SU-DHL-6 (cell line): ENCODE measurements around the gene DQX1.
"Not testable (repeated sequence)": the region's sequence is repeated elsewhere in the genome, so short reads cannot be mapped to it uniquely, and the experiment has no call there.

Experiments used
- H2AFZ ChIP-seq: fragments of 200-600 bp; sonication (generic); 2 replicates; pipeline ENCODE4 v1.6.1; 2014; ENCODE audit warnings: low read depth, mild to moderate bottlenecking, moderate library complexity, mixed read lengths, antibody characterized with exemption, low read length; ENCODE audit not compliant: severe bottlenecking
- H3F3A ChIP-seq: fragments of 200-600 bp; shearing (Covaris generic); 2 replicates; pipeline ENCODE4 v1.6.0; 2016; ENCODE audit warnings: antibody characterized with exemption, mild to moderate bottlenecking; ENCODE audit not compliant: insufficient read depth
- H3K27ac ChIP-seq: fragments of 200-600 bp; sonication (generic); 2 replicates; pipeline ENCODE4 v1.5.1; 2016; ENCODE audit warnings: low read depth, mild to moderate bottlenecking, low read length, moderate library complexity, mixed read lengths
- H3K27me3 ChIP-seq: fragments of 200-600 bp; sonication (generic), shearing (Covaris generic); 2 replicates; pipeline ENCODE4 v1.6.0; 2014; ENCODE audit warnings: mild to moderate bottlenecking, low read length
- H3K36me3 ChIP-seq: fragments of 200-600 bp; sonication (generic); 2 replicates; pipeline ENCODE4 v1.6.1; 2014; ENCODE audit warnings: mild to moderate bottlenecking, low read length, mixed read lengths
- H3K4me2 ChIP-seq: fragments of 300-600, 200-600 bp; shearing (Covaris generic), sonication (generic); 2 replicates; pipeline ENCODE4 v1.6.0; 2014; ENCODE audit warnings: low read length, low read depth, mild to moderate bottlenecking; ENCODE audit not compliant: poor library complexity, severe bottlenecking
- H3K4me3 ChIP-seq: fragments of 200-600 bp; sonication (generic); 2 replicates; pipeline ENCODE4 v1.5.1; 2014; ENCODE audit warnings: antibody characterized with exemption, low read length, mild to moderate bottlenecking, mixed read lengths; ENCODE audit not compliant: insufficient read depth, poor library complexity, severe bottlenecking
- H3K79me2 ChIP-seq: fragments of 200-600 bp; sonication (generic); 2 replicates; pipeline ENCODE4 v1.6.1; 2014; ENCODE audit warnings: mild to moderate bottlenecking, low read length, moderate library complexity; ENCODE audit not compliant: insufficient read depth
- H3K9ac ChIP-seq: fragments of 200-600 bp; sonication (generic); 2 replicates; pipeline ENCODE4 v1.7.0; 2014; ENCODE audit warnings: mild to moderate bottlenecking, low read length
- H3K9me2 ChIP-seq: fragments of 200-600 bp; sonication (generic); replicated peaks from 2 replicates; pipeline ENCODE4 v1.6.1; 2014; ENCODE audit warnings: low read length; ENCODE audit not compliant: insufficient read depth
- H3K9me3 ChIP-seq: fragments of 200-600 bp; sonication (generic); 2 replicates; pipeline ENCODE4 v1.6.1; 2014; ENCODE audit warnings: low read length, mixed read lengths; ENCODE audit not compliant: insufficient read depth
- H4K20me1 ChIP-seq: fragments of 200-600 bp; sonication (generic); 2 replicates; pipeline ENCODE4 v1.6.1; 2014; ENCODE audit warnings: low read depth, mild to moderate bottlenecking, antibody characterized with exemption, low read length, moderate library complexity, mixed read lengths
- EZH2phosphoT487 ChIP-seq: fragments of 200-600 bp; sonication (generic), shearing (Covaris generic); conservative IDR thresholded peaks from 2 replicates; pipeline ENCODE4 v1.6.1; 2018; ENCODE audit warnings: mild to moderate bottlenecking, antibody characterized with exemption, low read length, moderate library complexity, mixed read lengths
- TF ChIP-seq, protein P1 (sequence below): fragments of 200-600 bp; sonication (generic); IDR thresholded peaks from one replicate; pipeline ENCODE4 v1.5.1; 2017; ENCODE audit warnings: antibody characterized with exemption, mild to moderate bottlenecking, low read length, moderate library complexity; ENCODE audit not compliant: insufficient read depth, poor library complexity, severe bottlenecking

Gene DQX1

DNA sequence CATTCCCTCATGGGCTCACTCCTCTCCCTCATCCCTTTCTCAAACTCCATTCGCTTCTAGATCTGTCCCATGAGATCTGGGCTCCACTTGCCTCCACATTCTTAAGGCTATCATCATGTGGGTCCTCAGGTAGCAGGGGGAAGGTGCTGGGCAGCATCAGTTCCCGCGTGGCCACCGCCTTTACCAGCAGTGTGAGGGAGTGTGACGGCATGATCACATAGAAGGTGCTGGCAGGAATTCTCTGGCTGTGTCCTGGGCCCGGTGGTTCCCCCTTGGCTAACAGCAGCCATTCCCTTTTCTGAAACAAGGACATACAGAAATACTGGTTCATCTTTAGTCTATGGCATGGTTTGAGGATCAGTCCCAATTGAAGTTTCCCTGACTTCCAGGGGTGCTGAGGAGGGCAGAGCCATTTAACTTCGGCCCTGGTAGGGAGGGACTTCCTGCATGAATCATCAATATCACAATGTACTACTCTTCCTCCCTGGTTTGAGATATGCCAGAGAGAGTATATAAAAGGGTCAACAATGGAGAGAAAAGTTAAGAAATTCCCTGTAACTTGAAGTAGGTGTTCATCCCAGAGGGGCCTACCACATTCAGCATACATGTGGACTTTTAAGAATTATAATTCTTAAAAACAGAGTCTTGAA lies 36.2 kb upstream of the DQX1 start:
- Histone ChIP-seq H3K4me3 (no peak overlapping the region), H3K79me2 (no peaks in the 10 kb centered on the region), H3K36me3 (no peaks in the 10 kb centered on the region), H3F3A (no peaks in the 10 kb centered on the region), H3K9ac (no peak overlapping the region), H4K20me1 (no peaks in the 10 kb centered on the region), H2AFZ (no peak overlapping the region), H3K9me2 (no peaks in the 10 kb centered on the region), H3K4me2 (no peak overlapping the region), H3K27ac (no peak overlapping the region), H3K9me3 (no peaks in the 10 kb centered on the region), H3K27me3 (no peaks in the 10 kb centered on the region)
- no peak for TF ChIP-seq EZH2phosphoT487
- TF ChIP-seq, protein P1, sequence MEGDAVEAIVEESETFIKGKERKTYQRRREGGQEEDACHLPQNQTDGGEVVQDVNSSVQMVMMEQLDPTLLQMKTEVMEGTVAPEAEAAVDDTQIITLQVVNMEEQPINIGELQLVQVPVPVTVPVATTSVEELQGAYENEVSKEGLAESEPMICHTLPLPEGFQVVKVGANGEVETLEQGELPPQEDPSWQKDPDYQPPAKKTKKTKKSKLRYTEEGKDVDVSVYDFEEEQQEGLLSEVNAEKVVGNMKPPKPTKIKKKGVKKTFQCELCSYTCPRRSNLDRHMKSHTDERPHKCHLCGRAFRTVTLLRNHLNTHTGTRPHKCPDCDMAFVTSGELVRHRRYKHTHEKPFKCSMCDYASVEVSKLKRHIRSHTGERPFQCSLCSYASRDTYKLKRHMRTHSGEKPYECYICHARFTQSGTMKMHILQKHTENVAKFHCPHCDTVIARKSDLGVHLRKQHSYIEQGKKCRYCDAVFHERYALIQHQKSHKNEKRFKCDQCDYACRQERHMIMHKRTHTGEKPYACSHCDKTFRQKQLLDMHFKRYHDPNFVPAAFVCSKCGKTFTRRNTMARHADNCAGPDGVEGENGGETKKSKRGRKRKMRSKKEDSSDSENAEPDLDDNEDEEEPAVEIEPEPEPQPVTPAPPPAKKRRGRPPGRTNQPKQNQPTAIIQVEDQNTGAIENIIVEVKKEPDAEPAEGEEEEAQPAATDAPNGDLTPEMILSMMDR, result no peak

- H3K9me3 ChIP-seq, H3K4me3 ChIP-seq, H3K27me3 ChIP-seq, H3K4me2 ChIP-seq, H3K27ac ChIP-seq, H3K9ac ChIP-seq, H4K20me1 ChIP-seq, H2AFZ ChIP-seq, H3K36me3 ChIP-seq, H3F3A ChIP-seq, H3K79me2 ChIP-seq, H3K9me2 ChIP-seq: not testable (repeated sequence)
Measured at GRCh38 chr2:74561022-74561421, 35.0 kb upstream of the DQX1 start.

DNA sequence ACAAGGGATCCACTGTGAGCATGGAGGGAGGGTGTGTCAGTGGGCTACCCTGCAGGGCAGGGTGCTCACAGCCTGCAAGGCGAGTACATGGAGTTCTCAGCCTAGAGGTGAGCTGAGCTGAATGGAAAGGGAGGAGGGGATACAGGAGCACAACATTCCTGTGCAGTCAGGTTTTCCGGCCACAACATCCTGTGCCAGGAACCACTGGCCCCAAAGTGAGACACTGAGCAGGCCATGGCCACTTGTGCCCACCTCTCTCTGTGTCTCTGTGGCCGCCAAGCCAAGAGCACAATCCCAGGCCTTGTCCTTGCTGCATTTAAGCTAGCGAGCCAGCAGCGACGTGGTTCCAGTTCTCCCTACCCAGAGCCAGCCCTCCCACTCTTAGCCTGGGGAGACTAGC lies 34.6 kb upstream of the DQX1 start:
- Histone ChIP-seq H2AFZ (no peak overlapping the region), H3K9me2 (no peaks in the 10 kb centered on the region), H3K27me3 (no peaks in the 10 kb centered on the region)

DNA sequence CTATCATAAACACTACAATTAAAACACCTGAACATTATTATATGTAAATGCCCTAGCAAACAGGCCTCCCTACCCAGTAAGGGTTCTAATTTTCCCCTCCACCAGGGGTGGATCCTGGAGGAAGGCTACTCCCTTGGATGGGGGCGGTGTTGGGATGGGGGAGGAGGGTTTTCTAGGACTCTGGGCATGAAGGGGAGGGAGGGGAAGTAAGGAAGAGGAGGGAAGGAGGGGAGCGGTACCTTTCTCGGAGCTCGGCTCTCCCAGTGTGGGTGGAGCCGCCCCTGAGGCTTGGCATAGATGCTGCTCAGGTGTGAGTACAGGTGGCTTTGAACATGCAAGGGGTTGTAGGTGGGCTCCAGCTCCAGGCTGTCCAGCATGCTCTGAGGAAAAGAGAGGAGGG lies 33.9 kb upstream of the DQX1 start:
- TF ChIP-seq EZH2phosphoT487, result no peak
- TF ChIP-seq, protein P1, result no peak
- no peaks in the 10 kb centered on the region for H3K36me3 ChIP-seq
- H3K4me2 ChIP-seq, result no peak overlapping the region
- no peaks in the 10 kb centered on the region for H3K9me2 ChIP-seq
- H4K20me1 ChIP-seq, result no peaks in the 10 kb centered on the region
- H2AFZ ChIP-seq, result no peak overlapping the region
- H3K9ac ChIP-seq, result no peak overlapping the region
- H3K27ac ChIP-seq, result no peak overlapping the region
- no peak overlapping the region for H3K4me3 ChIP-seq
- no peaks in the 10 kb centered on the region for H3K79me2 ChIP-seq
- H3K9me3 ChIP-seq, result no peaks in the 10 kb centered on the region
- no peaks in the 10 kb centered on the region for H3F3A ChIP-seq
- H3K27me3 ChIP-seq, result no peaks in the 10 kb centered on the region

More for the DNA sequence above, 34.6 kb upstream of the DQX1 start:
- no peak overlapping the region for H3K27ac ChIP-seq
- H3K36me3 ChIP-seq, result no peaks in the 10 kb centered on the region
- no peak overlapping the region for H3K9ac ChIP-seq
- no peaks in the 10 kb centered on the region for H3K9me3 ChIP-seq
- TF ChIP-seq EZH2phosphoT487, result no peak
- TF ChIP-seq, protein P1, result no peak
- no peaks in the 10 kb centered on the region for H3F3A ChIP-seq
- no peak overlapping the region for H3K4me2 ChIP-seq
- H3K4me3 ChIP-seq, result no peak overlapping the region
- no peaks in the 10 kb centered on the region for H3K79me2 ChIP-seq
- H4K20me1 ChIP-seq, result no peaks in the 10 kb centered on the region
